ENCODE results near the gene ADPRHL1.
A peak's percentile ranks its signal among the peaks of the same experiment; 100 is the strongest.
"Not testable (repeated sequence)": the region's sequence is repeated elsewhere in the genome, so short reads cannot be mapped to it uniquely, and the experiment has no call there.

Gene ADPRHL1

DNA sequence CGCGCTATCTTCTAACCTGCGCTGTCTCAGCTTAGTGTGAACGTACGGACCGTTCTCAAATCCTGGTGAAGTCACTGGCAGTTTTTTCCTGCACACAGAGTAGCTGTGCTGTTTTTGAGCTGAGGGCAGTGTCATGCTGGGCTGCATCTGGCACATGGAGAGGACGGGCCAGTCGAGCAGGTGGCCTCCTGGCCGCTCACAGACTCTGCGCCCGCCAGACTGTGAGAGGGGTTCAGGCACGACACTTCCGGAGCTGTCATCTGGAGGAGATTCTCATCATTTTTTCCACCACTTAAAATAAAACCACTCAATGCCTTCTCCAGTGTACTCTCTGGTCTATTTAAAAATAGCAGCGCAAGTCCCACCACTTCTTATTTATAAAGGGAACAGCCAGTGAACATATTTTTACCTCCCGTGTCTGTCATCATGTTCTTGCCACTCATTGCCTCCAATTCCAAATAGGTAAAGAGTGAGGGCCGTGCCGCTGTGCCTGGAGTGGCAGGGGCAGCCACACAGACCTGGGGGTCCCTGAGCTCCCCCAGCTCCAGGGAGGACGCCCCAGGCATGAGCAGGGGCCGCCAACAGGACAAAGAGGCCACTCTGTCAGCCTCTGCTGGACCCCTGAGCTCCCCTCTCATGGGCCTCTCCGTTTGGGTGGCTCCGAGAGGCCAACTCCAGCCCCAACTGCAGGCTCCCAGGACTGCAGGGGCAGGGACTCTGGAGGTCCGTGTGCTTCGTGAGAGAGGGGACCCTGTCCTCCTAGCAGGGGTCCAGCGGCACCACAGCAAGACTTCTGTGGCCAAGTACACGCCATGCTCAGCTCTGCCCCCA lies 52.5 kb downstream of the ADPRHL1 start:
- DNase-seq: no peak

DNA sequence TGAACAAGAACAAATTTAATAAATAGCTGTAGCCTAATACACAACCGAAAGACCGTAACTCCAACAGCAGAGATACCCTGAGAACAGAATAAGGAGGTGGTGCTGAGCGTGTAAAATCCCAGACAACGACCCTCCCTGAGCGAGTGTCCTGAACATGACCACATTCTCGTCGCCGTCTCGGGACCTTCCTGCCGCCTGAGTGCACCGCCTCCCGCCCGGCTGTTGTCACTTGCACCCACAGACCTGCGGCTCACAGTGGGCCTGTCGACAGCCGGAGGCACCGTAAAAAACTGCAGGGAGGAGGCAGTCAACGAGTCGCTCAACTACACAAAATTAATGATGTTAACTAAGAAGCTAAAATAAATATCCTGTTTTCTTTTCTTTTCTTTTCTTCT lies 53.5 kb downstream of the ADPRHL1 start:
- DNase-seq: no peak

GRCh38 chr13:113398963-113399754 lies 54.1 kb downstream of the ADPRHL1 start:
- DNase-seq: no peak

DNA sequence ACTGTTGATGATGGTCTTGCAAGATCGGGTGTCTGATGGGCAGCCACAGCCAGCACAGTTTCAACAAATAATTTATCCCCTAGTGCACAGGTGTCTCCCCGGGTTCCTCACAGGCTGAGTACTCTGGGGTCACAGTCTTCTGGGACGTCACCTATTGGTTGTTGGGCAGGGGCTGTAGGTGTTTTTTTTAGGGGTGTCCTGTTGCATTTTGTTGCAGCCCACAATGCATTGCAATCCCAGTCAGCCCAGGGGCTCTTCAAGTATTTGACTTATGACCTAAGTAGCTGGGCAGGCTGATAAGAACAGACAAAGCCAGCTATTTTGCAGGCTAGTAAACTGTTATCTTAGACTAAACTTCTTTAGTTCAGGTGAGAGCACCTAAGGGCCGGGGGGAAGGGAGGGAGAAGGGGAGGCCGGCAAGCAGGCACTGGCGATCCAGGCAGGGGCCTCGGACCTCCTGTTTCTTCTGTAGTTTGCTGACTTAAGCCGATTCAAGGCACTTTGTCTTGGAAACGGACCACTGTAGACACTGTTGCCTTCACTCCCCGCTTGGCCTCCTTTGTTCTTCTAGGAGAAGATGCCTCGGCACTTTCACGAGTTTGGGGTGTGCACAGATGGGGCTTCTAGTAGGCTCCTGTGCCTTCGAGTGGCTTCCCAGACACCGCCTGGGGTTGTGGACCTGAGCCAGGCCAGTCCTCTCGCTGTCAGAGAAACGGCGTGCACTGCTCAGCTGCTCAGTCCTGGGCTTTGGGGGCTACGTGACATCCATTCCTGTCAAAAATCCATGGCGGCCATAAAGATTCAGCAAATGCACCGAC lies 55.5 kb downstream of the ADPRHL1 start:
- DNase-seq: no peak

- no peak for DNase-seq
Observed at GRCh38 chr13:113394339-113394640, 59.0 kb downstream of the ADPRHL1 start.

DNA sequence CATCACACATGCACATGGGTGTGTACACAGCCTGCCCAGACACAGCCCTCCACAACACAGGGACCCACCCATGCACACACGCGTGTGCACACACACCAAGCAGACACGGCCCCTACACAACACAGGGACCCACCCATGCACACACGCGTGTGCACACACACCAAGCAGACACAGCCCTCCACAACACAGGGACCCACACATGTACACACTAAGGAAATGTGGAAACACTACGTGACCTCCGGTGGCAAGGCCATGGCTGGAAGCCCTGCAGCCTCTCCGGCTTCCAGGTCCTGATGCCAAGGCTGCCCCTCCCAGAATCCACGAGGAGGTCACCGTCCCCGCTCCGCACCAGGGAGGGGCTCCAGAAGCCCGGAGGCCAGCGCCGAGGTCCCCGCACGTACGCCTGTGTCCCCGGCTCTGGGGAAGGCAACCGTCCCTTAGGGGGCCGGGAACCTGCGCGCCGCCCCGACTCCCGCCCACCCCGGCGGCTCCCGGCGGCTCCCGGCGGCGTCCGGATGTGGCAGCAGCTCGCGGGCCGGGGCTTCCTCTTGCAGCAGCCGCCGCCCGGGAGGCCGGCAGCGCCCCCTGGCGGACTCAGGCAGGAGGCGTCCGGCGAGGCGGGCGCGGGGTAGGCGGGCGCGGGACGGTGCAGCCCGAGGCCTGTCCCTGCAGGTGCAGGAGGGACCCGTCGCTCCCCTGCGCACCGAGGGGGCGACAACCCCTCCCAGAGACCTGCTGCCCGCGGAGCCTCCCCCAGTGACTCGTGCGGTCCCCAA lies 59.5 kb downstream of the ADPRHL1 start:
- peak; percentile 67 for DNase-seq

- no peak for DNase-seq
Observed at GRCh38 chr13:113393226-113393562, 60.1 kb downstream of the ADPRHL1 start.

GRCh38 chr13:113390874-113391497 lies 62.3 kb downstream of the ADPRHL1 start:
- no peak for DNase-seq

GRCh38 chr13:113389586-113389985 lies 63.7 kb downstream of the ADPRHL1 start:
- DNase-seq: not testable (repeated sequence)

- DNase-seq: no peak
Observed at GRCh38 chr13:113387396-113387795, 65.9 kb downstream of the ADPRHL1 start.

DNA sequence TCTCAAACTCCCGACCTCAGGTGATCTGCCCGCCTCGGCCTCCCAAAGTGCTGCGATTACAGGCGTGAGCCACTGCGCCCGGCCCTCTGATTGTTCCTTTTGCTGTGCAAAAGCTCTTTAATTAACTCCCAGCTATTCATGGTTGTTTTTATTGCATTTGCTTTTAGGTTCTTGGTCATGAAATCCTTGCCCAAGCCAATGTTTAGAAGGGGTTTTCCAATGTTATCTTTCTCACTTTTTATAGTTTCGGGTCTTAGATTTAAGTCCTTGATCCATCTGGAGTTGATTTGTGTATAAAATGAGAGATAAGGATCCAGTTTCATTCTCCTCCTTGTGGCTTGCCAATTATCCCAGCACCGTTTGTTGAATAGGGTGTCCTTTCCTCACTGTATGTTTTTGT lies 70.2 kb downstream of the ADPRHL1 start:
- DNase-seq: no peak

GRCh38 chr13:113382542-113382941 lies 70.7 kb downstream of the ADPRHL1 start:
- not testable (repeated sequence) for DNase-seq

DNA sequence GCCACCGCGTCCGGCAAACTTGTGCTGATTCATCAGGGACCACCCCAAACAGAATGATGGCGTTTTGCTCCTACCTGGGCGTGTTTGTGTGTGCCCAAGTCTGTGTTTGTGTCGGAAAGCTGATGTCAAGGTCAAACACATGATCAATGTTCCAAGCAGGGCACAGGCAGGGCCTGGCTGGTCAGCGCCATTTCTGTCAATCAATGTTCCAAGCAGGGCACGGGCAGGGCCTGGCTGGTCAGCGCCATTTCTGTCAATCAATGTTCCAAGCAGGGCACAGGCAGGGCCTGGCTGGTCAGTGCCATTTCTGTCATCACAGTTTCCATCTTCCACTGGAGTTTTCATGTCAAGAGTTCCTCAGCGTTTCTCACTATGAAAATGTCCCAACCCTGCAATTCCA lies 74.5 kb downstream of the ADPRHL1 start:
- no peak for DNase-seq

GRCh38 chr13:113374511-113375175 lies 78.6 kb downstream of the ADPRHL1 start:
- no peak for DNase-seq

DNA sequence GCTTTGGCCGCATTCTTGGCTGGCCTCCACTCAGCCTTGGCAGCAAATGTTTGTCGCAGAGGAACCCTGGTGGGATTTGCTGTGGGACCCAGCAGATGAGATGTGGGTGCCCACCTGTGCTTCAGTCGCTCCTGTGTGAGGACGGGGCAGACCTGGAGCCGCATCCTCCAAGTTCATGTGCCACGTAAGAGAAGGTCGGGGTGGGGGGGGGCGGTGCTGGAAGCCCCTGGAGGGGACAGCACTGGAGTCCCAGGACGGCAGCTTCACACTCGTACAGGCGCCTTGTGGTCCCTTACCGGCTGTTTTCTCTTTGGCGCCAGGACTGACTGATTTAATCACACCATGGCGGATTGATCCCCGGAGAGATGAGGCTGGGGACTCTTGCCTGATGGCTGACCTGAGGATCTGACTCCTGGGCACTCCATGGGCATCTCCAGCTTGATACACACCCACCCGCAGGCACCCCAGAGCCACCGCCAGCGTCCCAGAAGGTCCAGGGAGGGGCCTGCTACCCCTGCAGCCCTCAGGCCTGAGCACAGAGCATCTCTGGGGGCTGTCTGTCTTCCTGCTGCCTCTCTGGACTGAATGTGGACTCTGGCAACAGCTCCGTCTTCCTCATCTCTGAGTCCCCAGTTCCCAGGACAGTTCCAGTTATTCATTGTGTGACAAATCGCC lies 79.3 kb downstream of the ADPRHL1 start:
- no peak for DNase-seq

DNA sequence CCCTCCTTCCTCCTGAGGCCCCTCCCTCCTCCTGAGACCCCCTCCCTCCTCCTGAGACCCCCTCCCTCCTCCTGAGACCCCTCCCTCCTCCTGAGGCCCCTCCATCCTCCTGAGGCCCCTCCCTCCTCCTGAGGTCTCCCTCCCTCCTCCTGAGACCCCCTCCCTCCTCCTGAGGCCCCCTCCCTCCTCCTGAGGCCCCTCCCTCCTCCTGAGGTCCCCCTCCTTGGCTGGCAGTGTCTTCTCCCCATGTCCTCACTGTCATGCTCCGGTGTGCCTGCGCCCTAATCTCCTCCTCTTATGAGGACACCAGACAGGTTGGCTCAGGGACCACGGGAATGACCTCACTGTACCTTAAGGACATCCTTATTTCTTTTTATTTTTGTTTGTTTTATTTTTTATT lies 81.6 kb downstream of the ADPRHL1 start:
- not testable (repeated sequence) for DNase-seq

- no peak for DNase-seq
Observed at GRCh38 chr13:113371061-113371460, 82.2 kb downstream of the ADPRHL1 start.

DNA sequence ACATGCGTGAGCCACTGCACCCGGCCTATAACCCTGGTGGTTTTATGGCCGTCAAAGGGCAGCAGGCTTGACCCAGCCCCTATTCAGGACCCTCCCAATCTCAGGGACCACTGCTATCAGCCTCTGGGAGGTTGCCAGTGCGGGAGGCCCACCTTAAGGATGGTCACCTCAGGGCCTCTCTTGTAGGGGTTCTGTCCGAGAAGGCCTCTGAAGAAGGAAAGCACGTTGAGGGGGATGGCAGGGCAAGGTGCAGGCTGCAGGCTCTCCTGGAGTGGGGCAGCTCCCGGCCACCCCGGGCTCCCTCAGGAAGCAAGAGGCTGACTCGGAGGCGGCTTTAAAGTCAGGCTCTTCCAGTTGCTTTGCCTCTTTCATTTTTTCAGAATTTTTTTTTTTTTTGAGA lies 83.4 kb downstream of the ADPRHL1 start:
- DNase-seq: no peak

GRCh38 chr13:113369189-113369588 lies 84.1 kb downstream of the ADPRHL1 start:
- DNase-seq: no peak

DNA sequence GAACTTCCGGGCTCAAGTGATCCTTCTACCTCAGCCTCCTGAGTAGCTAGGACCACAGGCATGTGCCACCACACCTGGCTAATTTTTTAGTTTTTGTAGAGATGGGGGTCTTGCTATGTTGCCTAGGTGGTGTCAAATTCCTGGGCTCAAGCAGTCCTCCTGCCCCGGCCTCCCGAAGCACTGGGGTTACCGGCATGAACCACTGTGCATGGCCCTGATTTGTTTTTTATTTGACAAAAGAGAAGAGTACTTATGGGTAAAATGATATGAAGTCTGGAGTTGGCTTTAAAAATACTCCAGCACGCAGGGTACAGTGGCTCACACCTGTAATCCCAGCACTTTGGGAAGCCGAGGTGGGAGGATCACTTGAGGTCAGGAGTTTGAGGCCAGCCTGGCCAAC lies 84.9 kb downstream of the ADPRHL1 start:
- DNase-seq: not testable (repeated sequence)

DNA sequence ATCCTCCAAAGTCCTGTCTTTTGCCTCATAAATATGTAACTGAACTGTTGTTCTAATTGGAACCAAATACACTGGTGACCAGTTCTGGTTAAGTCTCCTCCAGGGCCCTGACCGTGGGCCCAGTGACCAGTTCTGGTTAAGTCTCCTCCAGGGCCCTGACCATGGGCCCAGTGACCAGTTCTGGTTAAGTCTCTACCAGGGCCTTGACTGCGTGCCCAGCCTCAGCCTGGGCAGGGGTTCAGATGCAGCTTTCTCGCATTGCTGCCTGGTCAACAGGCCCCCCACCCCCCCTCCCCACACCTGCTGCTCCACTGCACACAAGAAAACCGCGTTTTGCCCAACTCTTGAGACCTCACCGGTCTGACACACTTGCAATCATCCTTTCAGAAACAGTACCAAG lies 85.5 kb downstream of the ADPRHL1 start:
- DNase-seq: no peak
